Liver (tissue), 9 donors: Measurements from ENCODE around the gene CACNA1C. TPM values are rescaled to one million over a fixed set of nuclear protein-coding genes. Genes with fewer than 3 reads are reported as not detected.

Experiments
- DNase-seq: peaks from one replicate; pipeline ENCODE4 v3.0.0-alpha.2; 2017; ENCODE audit warnings: low spot score
- H3K27ac ChIP-seq, 2 donors: one replicate each; pipeline ENCODE4 v1.7.0; 2013; ENCODE audit warnings: inconsistent platforms in 2 of 2, low read length in 2 of 2, control low read depth in 1 of 2, low read depth in 1 of 2, mild to moderate bottlenecking in 1 of 2
- H3K27me3 ChIP-seq, 4 donors: one replicate each; pipeline versions ENCODE4 v1.6.1 to v1.7.0; 2013; ENCODE audit warnings: low read length in 3 of 4, inconsistent platforms in 1 of 4, mild to moderate bottlenecking in 1 of 4, moderate library complexity in 1 of 4; ENCODE audit not compliant: control insufficient read depth in 4 of 4, insufficient read depth in 4 of 4
- H3K36me3 ChIP-seq, 4 donors: one replicate each; pipeline versions ENCODE4 v1.6.1 to v1.7.0; 2013; ENCODE audit warnings: low read length in 3 of 4, mild to moderate bottlenecking in 3 of 4, low read depth in 1 of 4, moderate library complexity in 1 of 4; ENCODE audit not compliant: control insufficient read depth in 4 of 4, insufficient read depth in 3 of 4
- H3K4me1 ChIP-seq, 4 donors: one replicate each; pipeline versions ENCODE4 v1.6.1 to v1.7.0; 2013; ENCODE audit warnings: low read length in 3 of 4, mild to moderate bottlenecking in 3 of 4, moderate library complexity in 1 of 4; ENCODE audit not compliant: control insufficient read depth in 4 of 4, insufficient read depth in 4 of 4
- H3K4me3 ChIP-seq, 3 donors: one replicate each; pipeline versions ENCODE4 v1.6.1 to v1.7.0; 2013; ENCODE audit warnings: low read length in 3 of 3, control low read depth in 1 of 3, low read depth in 1 of 3, mild to moderate bottlenecking in 1 of 3
- H3K9ac ChIP-seq, 2 donors: one replicate each; pipeline ENCODE4 v1.7.0; 2013; ENCODE audit warnings: low read length in 2 of 2, mild to moderate bottlenecking in 2 of 2, moderate library complexity in 2 of 2, control low read depth in 1 of 2, low read depth in 1 of 2
- H3K9me3 ChIP-seq, 4 donors: one replicate each; pipeline versions ENCODE4 v1.6.1 to v1.7.0; 2013; ENCODE audit warnings: low read length in 3 of 4; ENCODE audit not compliant: control insufficient read depth in 4 of 4
- FOXA1 ChIP-seq: IDR thresholded peaks from 2 replicates; pipeline ENCODE4 v1.6.1; 2016; ENCODE audit warnings: antibody characterized with exemption
- HNF4G ChIP-seq: IDR thresholded peaks from 2 replicates; pipeline ENCODE4 v1.6.1; 2016; ENCODE audit warnings: antibody characterized with exemption
- JUND ChIP-seq, 2 donors: IDR thresholded peaks; 2 replicates each; pipeline ENCODE4 v1.6.1; 2016; ENCODE audit warnings: antibody characterized with exemption in 2 of 2
- NR2F2 ChIP-seq: IDR thresholded peaks from 2 replicates; pipeline ENCODE4 v1.6.1; 2016; ENCODE audit warnings: antibody characterized with exemption
- RXRA ChIP-seq, 2 donors: IDR thresholded peaks; 2 replicates each; pipeline ENCODE4 v1.6.1; 2017 to 2018; ENCODE audit warnings: antibody characterized with exemption in 2 of 2, mild to moderate bottlenecking in 1 of 2
- SP1 ChIP-seq: IDR thresholded peaks from 2 replicates; pipeline ENCODE4 v1.6.1; 2018; ENCODE audit warnings: antibody characterized with exemption, mild to moderate bottlenecking
- YY1 ChIP-seq: IDR thresholded peaks from 2 replicates; pipeline ENCODE4 v1.6.1; 2016; ENCODE audit warnings: antibody characterized with exemption, mild to moderate bottlenecking
- whole genome bisulfite sequencing: extraction: QIAGEN DNeasy Blood & Tissue Kit; methylation state at CpG from one replicate; pipeline ENCODE4 v1.1.7; 2013; 5-methylcytosine and 5-hydroxymethylcytosine counted together
- polyA plus RNA-seq, 2 donors: library from polyadenylated mRNA; stranded (reverse) in 1 of 2; unstranded in 1 of 2; fragments of 200-250 nt in 1 of 2; fragments of >200 nt in 1 of 2; fragmentation: Nextera tagmentation in 1 of 2; extraction: Ambion mirVana in 1 of 2; gene quantifications; one replicate each; pipeline versions ENCODE4 v1.2.1 to v1.2.3, GENCODE V29; 2013 to 2015
- total RNA-seq, 2 donors: library from RNA; depleted of rRNA; stranded (reverse); fragments of >200 nt; gene quantifications; one replicate each; pipeline ENCODE4 v1.2.3, GENCODE V29; 2014
- TF ChIP-seq, protein P1 (sequence below): IDR thresholded peaks from 2 replicates; pipeline ENCODE4 v1.6.1; 2016; ENCODE audit warnings: antibody characterized with exemption
- TF ChIP-seq, protein P2 (sequence below): IDR thresholded peaks from 2 replicates; pipeline ENCODE4 v1.6.1; 2016; ENCODE audit warnings: antibody characterized with exemption
- TF ChIP-seq, protein P3 (sequence below): fragments of 150-350 bp; IDR thresholded peaks from 2 replicates; pipeline ENCODE4 v1.5.1; 2017; ENCODE audit warnings: improper control_type of control experiment, low read depth, low read length; ENCODE audit not compliant: missing input control
- donor health status: healthy.
- donor health status: healthy.
- donor health status: healthy.
- donor health status: healthy.
- donor health status: healthy.

The CACNA1C gene
- total and polyA plus RNA-seq, 4 donors: 0.23 to 1.9 (median 0.41) TPM

DNA sequence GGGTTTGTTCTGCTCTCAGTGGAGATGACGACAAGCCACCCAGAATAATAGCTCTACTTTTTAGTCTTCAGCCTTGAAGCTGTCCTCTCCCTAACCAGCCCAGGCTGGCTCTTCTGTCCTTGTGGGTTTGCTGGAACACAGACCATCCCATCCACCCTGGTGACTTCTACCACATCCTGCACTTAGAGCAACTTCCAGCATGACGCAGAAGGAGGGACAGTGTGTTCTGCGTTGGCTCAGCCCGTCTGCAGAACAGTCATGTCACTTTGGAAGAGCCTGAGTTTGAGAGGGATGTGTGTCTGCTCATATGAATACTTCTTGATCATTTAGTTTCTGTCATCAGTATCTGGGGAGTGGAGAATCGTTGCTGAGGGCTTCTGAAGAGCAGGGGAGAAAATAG, 198.0 kb downstream of the CACNA1C start:
- no peak overlapping the region for H3K9ac ChIP-seq
- TF ChIP-seq, protein P1, sequence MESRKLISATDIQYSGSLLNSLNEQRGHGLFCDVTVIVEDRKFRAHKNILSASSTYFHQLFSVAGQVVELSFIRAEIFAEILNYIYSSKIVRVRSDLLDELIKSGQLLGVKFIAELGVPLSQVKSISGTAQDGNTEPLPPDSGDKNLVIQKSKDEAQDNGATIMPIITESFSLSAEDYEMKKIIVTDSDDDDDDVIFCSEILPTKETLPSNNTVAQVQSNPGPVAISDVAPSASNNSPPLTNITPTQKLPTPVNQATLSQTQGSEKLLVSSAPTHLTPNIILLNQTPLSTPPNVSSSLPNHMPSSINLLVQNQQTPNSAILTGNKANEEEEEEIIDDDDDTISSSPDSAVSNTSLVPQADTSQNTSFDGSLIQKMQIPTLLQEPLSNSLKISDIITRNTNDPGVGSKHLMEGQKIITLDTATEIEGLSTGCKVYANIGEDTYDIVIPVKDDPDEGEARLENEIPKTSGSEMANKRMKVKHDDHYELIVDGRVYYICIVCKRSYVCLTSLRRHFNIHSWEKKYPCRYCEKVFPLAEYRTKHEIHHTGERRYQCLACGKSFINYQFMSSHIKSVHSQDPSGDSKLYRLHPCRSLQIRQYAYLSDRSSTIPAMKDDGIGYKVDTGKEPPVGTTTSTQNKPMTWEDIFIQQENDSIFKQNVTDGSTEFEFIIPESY: no peak
- TF ChIP-seq JUND (IDR thresholded peaks at IDR 0.05): no peak
- TF ChIP-seq, protein P2, sequence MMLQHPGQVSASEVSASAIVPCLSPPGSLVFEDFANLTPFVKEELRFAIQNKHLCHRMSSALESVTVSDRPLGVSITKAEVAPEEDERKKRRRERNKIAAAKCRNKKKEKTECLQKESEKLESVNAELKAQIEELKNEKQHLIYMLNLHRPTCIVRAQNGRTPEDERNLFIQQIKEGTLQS: no peak
- H3K9me3 ChIP-seq: no peaks in the 10 kb centered on the region
- H3K4me3 ChIP-seq: no peak overlapping the region
- H3K36me3 ChIP-seq: no peaks in the 10 kb centered on the region
- no peaks in the 10 kb centered on the region for H3K4me1 ChIP-seq
- WGBS: 70% methylated on average over 5 of the region's 5 CpGs
- peaks cover 0 to 2% (median under 1%) of the 10 kb centered on the region in 4 donors for H3K27me3 ChIP-seq
- no peak overlapping the region for H3K27ac ChIP-seq
- no peak for DNase-seq

DNA sequence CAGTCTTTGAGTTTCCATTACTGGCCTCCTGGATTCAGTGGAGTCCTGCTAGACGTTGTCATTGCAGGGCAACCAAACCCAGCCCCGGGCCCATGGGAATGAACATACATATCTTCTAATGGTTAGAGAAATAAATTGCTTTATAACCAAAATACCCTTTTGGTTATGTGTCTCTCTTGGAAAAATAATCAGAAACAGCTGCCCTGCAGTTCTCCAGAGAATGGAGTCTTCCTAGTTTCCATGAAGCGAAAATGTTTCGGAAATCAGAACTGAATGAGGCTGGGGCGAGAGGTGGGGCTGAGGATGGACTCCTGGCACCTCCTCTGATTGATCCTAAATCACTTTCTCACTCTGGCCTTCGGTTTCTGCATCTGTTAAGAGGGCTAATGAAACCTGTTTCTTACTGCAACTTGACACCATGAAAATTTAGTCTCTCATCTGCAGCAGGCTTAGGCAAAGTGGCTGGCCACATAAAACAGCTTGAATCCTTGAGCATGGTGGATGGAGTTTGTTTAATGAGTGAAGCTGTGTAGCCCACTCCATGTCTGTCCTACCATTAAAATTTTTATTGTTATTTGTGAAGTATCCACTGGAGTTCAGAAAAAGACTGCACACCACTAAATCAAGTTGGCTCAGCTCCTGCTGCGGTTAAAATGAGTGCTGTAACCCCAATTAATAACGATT, 198.9 kb downstream of the CACNA1C start:
- H3K36me3 ChIP-seq: no peaks in the 10 kb centered on the region
- whole genome bisulfite sequencing: 85% methylated on average over 8 of the region's 8 CpGs

More for the DNA sequence above, 198.9 kb downstream of the CACNA1C start:
- no peak overlapping the region for H3K9ac ChIP-seq
- H3K27me3 ChIP-seq: peaks cover 0 to 2% (median under 1%) of the 10 kb centered on the region in 4 donors
- DNase-seq: no peak
- no peak overlapping the region for H3K4me3 ChIP-seq
- no peak overlapping the region for H3K27ac ChIP-seq
- no peaks in the 10 kb centered on the region for H3K9me3 ChIP-seq
- TF ChIP-seq, protein P1: no peak
- TF ChIP-seq, protein P2: no peak
- TF ChIP-seq SP1 (no peak), YY1 (no peak), RXRA (IDR thresholded peaks at IDR 0.05) (no peak), HNF4G (no peak), NR2F2 (no peak), FOXA1 (no peak)
- TF ChIP-seq, protein P3, sequence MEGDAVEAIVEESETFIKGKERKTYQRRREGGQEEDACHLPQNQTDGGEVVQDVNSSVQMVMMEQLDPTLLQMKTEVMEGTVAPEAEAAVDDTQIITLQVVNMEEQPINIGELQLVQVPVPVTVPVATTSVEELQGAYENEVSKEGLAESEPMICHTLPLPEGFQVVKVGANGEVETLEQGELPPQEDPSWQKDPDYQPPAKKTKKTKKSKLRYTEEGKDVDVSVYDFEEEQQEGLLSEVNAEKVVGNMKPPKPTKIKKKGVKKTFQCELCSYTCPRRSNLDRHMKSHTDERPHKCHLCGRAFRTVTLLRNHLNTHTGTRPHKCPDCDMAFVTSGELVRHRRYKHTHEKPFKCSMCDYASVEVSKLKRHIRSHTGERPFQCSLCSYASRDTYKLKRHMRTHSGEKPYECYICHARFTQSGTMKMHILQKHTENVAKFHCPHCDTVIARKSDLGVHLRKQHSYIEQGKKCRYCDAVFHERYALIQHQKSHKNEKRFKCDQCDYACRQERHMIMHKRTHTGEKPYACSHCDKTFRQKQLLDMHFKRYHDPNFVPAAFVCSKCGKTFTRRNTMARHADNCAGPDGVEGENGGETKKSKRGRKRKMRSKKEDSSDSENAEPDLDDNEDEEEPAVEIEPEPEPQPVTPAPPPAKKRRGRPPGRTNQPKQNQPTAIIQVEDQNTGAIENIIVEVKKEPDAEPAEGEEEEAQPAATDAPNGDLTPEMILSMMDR: no peak
- H3K4me1 ChIP-seq: no peaks in the 10 kb centered on the region
